Endometrium (tissue), 2 donors: ENCODE data around the gene TACC3.

Experiments
- FAIRE-seq: peaks from 2 replicates; lab custom pipeline; 2012; peaks lifted over from hg19 to GRCh38; lab: Jason Lieb, UNC
- donor health status: control.
- donor health status: control.

Gene TACC3

DNA sequence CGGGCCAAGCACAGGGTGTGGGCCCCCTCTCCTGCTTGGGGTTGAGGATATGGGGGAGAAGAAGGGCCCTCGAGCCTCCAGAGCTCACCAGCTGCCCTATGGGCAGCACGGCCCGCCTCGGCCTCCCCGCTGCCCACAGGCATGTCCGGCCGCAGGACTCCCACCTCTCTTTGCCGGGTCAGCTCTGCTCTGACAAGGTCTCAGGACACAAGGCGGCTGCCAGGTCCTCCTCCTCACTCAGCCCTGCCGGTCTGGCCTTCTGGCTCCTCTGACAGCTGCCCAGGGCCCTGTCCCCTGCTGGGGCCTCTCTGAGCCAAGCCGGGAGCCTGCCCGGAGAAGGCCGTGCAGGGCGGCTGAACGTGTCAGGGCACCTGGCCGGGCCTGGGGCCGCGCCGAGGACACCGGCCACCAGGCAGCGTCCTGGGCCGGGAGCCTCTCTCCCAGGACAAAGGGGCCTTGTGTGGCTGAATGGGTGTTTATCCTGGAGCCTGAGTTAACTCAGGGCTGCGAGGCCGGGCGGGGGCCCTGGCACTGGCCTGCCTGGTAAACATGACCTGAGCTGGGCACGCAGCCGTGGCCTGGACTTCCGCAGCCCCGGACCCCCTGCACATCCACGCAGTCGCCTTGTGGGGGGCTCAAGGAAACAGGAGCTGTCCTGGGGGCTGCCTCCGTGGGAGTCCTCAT is 25.7 kb downstream of the TACC3 start:
- FAIRE-seq = no peak

DNA sequence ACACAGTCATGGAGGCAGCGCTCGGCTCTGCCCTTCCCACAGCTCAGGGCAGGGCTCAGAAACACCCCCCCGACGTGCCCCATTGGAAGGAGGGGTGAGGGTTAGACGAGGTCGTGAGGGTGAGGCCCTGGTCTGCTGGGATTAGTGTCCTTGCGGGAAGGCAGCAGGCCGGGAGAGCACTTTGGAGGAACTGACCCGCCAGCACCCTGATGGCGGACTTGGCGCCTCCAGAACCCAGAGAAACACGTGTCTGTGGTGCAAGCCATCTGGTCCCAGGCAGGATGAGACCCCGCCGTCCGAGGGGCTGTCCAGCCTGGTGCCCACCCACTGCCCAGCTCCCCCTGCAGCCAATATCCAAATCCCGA is 26.3 kb downstream of the TACC3 start:
- FAIRE-seq = no peak

DNA sequence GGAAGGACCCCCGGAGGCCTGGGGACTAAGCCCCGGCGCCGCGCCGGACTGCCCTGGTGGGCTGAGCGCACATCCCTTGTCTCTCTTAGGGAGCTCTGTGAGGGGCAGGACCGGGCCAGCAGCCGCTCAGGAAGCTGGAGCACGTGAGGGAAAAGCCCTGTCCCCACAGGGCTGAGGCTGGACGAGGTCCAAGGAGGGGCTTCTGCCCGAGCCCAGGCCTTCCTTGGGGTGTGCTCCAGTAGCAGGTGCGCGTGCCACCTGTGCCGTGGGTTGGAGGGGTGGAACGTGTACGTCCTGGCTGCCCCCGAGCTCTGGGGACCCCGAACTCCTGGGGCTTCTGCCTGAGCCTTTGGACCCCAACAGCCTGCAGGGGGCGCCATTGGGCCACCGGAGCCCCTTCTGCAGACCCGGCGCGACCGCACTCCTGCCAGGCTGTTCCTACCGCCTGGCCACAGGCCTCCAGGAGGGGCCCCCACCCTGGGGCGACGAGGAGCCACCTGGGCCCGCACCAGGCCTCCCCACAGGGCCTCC is 27.2 kb downstream of the TACC3 start:
- FAIRE-seq = no peak

DNA sequence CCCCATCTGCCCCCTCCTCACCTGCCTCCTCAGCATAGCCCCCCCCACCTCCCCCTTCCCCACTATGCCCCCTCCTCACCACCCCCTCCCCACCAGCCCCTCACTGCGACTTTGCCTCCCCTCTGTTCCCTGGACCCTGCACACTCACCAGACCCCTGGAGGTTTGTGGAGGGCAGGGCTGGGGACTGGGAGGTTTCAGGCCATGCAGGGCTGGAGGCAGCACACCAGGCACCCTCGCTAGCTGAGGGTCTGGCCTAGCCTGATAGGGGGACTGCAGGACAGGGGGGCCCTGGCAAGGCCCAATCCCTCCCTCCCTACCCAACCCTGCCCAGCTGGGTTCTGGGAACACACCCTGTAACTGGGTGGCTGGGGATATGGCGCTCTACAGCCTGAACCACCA is 28.0 kb downstream of the TACC3 start:
- no peak for FAIRE-seq

DNA sequence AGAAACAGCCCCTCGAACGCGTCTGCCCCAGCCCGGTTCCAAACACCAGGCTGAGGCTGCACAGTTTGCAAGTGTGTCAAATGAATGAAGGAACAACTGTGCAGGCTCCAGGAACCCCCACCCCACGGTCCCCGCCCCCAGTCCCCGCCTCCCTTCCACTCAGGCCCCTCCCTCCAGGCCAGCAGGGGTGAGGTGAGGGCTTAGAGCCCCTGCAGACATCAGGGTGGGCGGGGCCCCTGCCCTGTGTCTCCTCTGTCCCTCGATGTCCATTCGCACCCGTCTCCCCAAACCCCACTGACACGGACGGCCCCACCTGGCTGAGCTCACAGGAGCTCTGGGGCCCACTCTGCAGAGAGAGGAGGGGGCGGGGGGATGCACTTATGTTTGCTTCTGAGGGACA is 28.5 kb downstream of the TACC3 start:
- FAIRE-seq = no peak

DNA sequence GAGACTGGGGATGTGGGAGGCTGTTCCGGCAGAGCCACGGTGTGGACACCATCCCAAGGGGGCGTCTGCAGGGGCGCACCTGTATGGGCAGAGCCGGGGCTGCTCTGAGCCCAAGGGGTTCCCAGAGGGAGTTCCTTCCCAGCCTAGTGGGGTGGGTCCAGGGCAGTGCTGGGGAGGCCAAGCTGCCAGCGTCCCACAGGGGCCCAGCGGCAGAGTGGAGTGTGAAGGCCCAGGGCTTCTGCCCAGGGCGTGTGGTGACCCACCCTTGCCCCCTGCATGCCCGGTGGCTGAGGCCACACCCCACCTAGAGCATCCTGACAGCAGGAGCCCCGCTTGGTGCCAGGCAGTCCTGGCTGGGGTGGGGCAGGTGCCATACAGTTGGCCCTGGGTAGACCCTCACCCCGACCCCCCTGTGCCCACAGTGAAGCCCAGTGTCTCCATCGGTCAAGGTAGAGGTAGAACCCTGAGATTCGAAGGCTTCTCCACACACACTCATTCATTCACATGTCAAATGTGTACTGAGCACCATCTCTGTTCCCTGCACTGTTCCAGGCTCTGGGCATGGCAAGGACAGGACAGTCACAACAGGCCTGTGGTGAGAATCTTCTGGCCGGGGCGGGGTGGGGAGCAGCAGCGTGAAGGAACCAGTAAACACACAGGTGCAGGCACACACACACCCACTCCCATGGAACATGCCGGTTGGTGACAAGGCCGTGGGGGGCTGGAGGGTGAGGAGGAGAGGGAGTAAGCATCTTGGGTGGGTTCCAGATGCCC is 29.2 kb downstream of the TACC3 start:
- FAIRE-seq = no peak

DNA sequence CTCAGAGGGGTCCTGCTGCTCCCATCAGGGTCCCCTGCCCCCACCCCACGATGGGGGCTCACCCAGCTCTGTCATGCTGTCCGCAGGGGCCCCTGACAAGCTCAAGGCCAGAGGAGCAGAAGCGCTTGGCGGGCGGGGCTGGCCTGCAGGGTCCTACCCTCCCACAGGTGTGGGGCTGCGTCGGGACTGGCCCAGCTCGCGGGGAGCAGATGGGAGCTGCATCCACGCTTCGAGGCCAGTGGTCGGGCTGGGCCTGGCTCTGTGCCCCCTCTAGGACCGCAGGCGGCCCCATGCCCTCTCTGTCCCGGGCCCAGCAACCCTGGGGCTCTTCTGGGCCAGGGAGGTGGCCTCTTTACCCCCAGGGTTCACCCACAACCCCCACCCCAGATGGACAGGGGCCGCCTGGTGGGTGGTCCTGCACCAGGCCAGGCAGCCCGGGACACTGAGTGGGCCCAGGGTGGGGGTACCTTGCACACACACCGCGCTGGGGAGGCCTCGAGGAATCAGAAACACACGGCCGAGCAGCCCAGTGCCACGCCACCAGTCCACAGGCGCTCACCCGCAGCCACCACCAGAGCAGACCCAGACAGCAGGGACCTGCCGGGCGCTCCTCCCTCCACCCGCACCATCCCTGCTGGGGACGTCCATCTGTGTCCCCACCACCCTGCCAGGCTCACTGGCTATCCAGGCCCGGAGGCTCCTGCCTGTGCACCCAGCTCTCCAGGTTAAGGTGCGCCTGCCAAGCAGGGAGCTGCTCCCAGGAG is 30.0 kb downstream of the TACC3 start:
- FAIRE-seq = no peak

DNA sequence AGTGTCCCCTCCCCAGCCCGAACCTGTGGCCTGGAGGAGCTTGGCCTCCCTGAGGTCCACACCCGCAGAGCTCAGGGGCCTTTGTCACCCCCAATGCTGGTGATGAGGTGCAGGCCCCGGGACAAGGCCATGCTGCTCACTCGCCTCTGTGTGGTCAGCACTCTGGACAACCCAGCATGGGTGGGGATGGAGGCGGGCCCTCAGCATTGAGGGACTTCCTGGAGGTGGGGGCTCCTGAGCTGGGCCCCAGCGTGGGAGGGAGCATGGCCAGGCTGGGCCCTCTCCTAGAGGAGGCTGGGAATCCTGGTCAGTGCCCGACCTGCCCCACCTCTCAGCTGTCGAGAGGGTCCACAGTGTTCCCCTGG is 30.6 kb downstream of the TACC3 start:
- no peak for FAIRE-seq

DNA sequence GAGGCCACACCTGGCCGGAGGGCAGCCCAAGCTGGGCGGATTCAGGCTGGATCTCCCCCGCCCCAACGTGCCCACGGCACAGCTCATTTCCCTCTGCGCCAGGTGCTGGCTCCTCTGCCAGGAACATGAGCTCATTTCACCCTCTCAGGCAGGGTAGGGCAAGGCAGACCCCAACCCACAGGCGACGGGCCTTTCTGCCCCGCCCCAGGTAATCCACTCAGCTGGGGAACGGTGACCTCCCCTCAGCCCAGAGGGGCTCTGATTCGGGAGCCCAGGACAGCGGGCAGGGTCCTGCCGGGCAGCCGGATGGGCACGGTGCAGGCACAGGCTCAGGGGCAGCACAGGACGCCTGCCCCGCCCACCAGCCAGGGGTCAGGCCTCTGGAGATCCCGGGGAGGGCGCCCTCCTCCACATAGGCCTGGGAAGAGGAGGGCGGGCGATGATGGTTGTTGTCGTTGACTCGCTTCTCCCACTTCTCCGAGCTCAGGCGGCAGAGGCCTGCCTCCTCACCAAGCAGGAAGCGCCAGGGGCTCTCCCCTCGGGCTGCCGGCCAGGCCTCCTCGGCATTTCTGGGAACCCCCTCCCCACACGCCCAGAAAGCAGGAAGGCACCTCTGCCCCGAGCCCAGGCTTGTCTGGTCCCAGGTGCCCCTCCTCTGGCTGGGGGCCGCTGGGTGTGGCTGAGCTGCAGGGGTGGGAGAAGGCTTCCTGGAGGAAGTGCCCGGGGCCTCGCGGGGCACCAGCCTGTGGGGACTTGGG is 31.1 kb downstream of the TACC3 start:
- no peak for FAIRE-seq

DNA sequence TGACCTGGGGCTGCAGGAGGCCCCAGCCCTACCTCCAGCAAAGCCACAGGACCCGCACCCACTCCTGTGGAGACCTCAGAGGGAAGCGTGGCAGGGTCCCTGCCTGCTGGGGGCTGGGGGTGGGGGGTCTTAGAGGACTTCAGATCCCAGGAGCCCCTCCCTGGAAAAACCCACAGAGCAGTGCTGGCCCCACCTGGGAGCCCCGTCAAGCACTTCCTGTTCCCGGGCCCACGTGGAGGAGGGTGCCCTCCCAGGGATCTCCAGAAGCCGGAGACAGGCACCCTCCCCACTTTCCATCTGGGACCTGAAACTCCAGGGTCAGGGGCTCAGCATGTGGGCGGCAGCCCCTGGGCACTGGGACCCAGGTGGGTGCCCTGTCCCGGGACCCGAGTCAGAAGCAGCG is 32.0 kb downstream of the TACC3 start:
- no peak for FAIRE-seq

DNA sequence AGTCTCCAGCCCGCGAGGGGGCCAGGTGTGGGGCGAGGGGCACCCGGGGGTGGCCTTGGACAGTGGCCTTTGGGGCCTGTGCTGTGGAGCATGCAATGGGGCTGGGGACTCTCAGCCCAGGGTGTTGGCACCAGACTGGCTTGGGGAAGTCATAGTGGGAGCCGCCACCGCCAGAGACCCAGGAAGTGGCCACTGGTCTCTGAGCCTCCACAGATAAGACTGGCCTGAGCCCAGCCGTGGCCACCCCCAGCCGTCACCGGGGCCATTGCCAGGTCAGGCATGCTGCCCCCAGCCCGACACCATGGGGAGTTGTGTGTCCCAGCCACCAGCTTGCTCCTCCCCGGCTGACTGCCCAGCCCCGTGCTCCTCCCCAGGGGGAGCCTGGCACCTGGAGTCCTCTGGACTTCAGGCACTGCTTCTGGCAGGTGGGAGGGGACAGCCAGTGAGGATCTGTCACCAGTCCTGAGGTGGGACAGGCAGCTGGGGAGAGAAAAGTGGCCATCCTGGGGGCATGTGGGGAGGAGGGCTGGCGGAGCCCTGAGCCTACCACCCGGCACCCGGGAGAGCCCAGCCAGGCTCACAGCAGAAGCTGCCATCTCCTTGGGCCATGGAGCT is 32.5 kb downstream of the TACC3 start:
- no peak for FAIRE-seq

DNA sequence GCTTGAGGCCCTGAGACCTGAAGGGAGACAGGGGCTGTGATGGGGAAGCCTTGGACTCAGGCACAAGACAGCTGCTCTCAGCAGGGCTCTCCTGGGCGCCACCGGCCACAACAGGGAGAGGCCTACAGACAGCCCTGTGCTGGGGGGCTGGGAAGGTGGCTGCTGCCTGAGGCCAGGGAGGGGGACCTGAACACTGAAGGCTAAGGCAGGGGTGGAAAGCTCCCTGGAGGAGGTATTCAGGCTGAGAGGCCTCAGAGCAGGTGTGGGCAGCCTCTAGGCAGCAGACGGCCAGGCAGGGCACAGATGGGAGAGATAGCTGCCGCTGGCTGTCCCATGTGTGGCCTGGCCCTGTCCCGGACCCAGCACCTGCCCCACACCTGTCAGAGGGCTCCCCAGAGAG is 33.0 kb downstream of the TACC3 start:
- FAIRE-seq = no peak

DNA sequence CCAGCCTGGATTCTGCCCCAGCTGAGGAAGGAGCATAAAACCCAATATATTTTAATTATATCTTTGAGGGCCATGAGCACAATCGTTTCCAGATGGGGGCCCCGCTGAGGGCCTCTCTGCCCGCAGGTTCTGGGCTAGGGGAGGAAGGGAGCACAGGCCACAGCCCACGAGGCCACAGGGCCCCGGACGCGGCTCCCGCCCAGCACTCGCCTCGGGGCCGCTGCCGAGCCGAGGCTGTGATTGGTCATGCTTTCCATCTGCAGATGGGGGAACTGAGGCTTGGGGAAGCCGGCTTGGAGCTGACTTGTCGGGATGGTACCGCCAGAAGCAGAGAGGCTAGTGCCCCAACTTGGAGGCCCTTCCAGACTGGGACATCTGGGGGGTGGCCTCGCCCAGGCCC is 34.0 kb downstream of the TACC3 start:
- FAIRE-seq = no peak

DNA sequence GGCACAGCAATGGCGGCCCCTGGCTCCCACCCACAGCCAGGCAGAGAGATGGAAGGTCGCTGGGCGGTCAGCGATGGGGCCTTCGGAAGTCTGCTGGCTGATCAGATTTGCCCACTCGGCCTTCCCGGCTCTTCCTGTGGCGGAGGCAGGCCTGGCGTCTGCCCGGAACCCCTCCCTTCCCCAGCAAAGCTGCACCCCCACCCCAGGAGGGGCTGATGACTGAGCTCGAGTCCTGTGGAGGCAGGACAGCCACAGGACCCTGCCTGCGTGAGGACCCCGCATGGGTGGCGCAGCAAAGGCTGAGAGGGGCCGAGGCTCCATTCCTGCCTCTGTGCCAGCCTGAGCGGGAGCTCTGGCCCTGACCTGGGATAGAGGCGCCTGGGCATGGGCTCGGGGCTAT is 34.8 kb downstream of the TACC3 start:
- FAIRE-seq = no peak

DNA sequence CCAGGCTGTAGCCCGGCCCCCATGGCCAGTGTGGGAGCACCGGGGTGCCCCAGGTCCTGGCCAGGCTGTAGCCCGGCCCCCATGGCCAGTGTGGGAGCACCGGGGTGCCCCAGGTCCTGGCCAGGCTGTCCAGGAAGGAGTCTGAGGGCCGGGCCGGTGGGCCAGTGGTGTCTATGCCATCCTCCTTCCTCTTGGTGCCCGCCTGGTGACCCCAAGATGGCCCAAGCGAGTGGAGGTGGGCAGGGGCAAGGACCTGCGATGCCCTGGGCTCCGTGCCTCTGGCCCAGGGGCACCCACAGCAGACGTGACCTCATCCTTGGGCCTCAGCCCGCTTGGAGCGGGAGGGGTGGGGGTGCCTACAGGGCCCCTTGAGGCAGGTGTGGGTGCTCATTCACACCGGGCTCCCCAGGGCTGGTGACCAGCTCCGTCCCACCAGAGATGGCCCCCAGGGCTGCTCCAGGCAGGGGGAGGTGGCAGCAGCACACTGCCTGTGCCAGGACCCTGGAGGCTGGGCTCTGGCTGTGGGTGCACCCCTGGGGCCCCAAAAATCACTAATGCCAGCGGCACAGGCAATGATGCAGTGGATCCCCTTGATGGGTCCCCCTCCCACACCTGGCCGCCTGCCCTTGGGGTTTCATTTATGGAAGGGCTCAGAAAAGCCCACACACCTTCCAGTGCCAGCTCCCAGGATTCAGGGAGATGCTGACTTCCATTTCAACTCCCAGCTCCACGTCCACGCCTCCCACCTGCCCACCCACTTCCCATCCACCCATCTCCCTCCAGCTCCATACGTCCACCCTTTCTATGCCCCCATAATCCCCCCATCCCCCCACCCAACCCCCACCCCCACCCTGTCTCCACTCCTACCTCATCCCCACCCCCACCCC is 35.8 kb downstream of the TACC3 start:
- no peak for FAIRE-seq

DNA sequence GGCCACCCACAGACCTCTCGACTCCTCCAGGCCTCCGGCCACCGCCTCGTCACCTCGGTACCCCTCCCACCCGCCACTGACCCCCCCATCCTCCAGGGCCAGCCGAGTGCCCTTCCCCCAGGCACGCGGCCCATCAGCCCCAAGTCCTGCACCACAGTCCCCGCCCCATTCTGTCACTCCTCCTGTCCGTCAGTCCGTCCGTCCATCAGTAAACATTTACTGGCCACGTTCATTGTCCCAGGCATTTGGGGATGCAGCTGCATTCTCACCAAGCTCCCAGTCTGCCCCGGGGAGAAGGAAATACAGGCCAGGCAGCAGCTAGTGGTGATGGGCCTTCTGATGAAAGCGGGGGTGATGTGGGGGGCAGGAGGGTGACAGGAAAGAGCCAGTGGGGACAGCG is 36.5 kb downstream of the TACC3 start:
- no peak for FAIRE-seq

DNA sequence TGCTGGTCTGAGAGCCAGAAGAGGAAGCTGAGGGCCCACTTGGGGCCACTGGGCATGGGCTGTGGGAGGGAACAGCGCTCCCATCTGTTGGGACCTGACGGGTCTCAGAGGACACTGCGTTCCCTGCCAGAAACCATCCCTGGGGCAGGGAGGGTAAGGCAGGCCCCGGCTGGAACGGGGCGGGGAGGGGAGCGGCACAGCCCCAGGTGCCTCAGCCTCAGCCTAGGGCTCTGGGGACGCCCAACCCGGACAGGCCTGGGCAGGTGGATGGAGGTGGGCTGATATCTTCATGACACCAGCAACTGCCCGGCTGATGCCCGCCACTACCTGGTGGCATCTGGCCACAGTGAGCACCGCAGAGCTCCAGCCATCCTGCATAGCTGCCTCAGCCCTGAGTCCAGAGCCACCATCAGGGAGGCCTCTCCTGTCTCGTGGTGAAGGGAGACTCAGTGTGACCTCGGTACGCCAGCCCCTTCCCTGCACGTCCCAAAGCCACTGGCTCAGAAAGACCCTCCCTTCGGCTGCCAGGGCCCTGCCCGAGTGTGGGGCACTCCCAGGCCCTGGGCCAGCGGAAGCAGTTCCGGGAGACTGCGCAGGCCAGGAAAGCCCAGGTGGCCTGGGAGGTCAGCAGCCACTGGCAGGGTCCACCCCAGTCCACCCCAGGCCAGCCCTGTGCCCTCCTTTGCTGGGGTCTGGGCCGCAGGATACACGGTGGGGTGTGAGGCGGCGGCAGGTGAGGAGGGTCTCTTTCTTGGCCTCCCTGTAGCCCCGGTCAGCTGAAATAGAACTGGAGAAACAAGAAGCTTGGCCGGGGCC is 37.2 kb downstream of the TACC3 start:
- no peak for FAIRE-seq

DNA sequence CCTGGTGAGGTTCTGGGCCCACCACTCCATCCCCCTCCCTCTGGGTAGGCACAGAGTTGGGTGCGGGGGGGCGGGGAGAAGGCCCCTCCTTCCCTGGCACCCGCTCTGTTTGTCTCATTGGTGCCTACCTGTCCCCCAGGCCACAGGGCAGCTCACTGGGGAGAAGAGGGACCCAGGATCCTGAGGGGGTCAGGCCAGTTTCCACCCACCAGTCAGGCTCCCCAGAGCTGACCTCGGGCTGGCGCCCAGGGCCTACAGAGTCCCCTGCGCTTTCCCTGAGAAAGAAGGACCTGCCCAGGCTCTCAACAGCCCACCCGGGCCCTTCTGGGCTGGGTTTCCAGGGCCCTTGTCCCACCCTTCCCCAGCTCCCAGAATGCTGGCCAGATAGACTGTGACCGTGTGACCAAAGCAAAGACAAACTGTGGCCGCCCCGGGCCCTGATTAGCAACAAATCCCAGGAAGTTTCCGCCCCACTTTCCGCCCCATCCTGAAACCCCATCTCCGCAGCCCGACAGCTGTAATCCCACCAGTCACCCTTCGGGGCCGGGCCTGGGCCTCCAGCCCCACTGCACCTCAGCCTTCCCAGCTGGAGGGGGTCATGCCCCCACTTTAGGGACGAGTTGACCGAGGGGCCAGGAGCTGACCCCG is 38.0 kb downstream of the TACC3 start:
- FAIRE-seq = no peak

DNA sequence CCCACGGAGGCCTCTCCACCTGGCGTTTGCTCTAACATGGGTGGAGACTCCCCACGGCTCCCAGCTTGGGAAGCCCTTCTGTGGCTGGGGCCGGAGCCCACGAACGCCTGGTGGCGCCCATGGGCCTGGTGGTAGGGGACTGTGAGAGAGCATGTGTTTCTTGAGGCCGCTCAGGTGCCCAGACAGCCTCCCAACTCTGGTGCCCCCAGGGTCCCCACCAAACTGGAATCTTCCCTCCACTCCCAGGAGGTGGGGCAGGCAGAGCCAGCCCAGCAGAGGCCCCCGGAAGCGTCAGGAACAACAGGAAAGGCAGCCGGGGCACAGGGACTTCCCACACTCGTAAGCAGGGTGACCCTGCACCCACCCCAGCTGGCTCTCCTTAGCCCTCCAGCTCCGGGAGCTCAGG is 38.5 kb downstream of the TACC3 start:
- FAIRE-seq = no peak
